GM06990 (cell line): ENCODE measurements around the gene DIO2.

Source experiments
- DNase-seq: peaks from one replicate; pipeline ENCODE4 v3.0.0-alpha.2; 2011; ENCODE audit not compliant: insufficient read length; ENCODE audit errors: extremely low read depth
- H3K27me3 ChIP-seq: replicated peaks from 2 replicates; pipeline ENCODE4 v1.6.0; 2011; ENCODE audit warnings: low read length; ENCODE audit not compliant: control insufficient read depth, insufficient read depth
- H3K36me3 ChIP-seq: 2 replicates; pipeline ENCODE4 v1.5.1; 2011; ENCODE audit warnings: low read length; ENCODE audit not compliant: control insufficient read depth, insufficient read depth
- H3K4me3 ChIP-seq: replicated peaks from 2 replicates; pipeline ENCODE4 v1.5.1; 2011; ENCODE audit warnings: low read depth, mild to moderate bottlenecking, control low read depth, low read length
- TF ChIP-seq, protein P1 (sequence below): IDR thresholded peaks from 2 replicates; pipeline ENCODE4 v1.5.1; 2011; ENCODE audit warnings: low read length, control low read depth, mild to moderate bottlenecking, inconsistent platforms; ENCODE audit not compliant: insufficient read depth, poor library complexity, severe bottlenecking

Gene DIO2

DNA sequence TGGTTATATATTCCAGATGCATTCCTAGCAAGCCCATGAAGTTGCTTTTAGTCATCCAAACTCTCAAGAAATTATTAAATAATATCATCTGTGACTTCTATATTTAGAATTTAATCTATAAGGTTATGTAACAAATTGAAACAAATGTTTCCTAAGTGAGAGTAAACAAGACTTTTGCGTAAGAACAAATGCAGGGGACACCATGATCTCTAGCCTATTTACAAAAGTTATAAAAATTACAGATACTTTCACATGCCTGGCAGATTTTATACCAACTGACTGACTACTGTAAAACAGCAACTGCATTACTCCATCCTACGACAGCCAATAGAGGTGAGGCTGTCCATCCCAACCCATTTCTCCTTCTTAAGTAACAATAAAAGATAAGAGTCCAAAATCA lies 20.4 kb upstream of the DIO2 start:
- Histone ChIP-seq H3K27me3 (no peaks in the 10 kb centered on the region), H3K36me3 (no peaks in the 10 kb centered on the region), H3K4me3 (no peak overlapping the region)
- TF ChIP-seq, protein P1, sequence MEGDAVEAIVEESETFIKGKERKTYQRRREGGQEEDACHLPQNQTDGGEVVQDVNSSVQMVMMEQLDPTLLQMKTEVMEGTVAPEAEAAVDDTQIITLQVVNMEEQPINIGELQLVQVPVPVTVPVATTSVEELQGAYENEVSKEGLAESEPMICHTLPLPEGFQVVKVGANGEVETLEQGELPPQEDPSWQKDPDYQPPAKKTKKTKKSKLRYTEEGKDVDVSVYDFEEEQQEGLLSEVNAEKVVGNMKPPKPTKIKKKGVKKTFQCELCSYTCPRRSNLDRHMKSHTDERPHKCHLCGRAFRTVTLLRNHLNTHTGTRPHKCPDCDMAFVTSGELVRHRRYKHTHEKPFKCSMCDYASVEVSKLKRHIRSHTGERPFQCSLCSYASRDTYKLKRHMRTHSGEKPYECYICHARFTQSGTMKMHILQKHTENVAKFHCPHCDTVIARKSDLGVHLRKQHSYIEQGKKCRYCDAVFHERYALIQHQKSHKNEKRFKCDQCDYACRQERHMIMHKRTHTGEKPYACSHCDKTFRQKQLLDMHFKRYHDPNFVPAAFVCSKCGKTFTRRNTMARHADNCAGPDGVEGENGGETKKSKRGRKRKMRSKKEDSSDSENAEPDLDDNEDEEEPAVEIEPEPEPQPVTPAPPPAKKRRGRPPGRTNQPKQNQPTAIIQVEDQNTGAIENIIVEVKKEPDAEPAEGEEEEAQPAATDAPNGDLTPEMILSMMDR = no peak
- DNase-seq = no peak

DNA sequence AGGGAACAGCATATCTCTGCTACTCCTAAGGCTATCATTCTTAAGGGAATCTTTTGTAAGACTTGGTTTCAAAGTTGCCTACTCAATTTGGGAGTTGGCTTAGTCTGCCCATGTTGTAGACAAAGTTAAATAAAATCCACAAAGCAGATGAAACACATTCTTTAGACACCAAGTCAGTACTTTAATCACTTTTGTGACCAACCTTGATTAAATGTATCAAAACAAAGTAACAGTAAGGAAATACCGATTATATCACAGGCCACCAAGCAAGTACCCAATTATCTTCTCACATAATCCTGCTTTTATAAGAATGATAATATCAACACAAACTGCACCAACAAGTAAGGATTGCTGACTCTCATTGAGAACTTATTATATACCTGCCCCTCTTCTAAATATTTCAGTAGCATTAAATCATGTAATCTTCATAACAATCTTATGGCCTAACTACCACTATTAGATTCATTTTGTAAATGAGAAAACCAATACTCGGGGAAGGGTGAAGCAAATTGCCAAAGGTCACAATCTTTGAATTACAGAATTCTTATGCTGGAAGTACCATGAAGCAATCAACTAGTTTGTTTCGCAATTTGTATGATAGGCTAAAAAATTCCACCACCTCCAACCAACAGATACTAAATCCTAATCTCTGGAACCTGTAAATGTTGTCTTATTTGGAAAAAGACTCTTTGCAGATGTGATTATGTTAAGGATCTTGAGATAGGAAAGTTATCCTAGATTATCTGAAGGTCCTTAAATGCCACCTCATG lies 12.6 kb upstream of the DIO2 start:
- no peak for DNase-seq

GRCh38 chr14:80216818-80217217 lies 5.5 kb upstream of the DIO2 start:
- TF ChIP-seq, protein P1 = no peak
- Histone ChIP-seq H3K36me3 (no peaks in the 10 kb centered on the region), H3K4me3 (no peak overlapping the region), H3K27me3 (no peaks in the 10 kb centered on the region)
- DNase-seq = no peak

More for the DNA sequence above, 12.6 kb upstream of the DIO2 start:
- Histone ChIP-seq H3K4me3 (no peak overlapping the region), H3K27me3 (no peaks in the 10 kb centered on the region), H3K36me3 (no peaks in the 10 kb centered on the region)
- TF ChIP-seq, protein P1 = no peak

GRCh38 chr14:80215756-80216581 lies 4.7 kb upstream of the DIO2 start:
- no peak for DNase-seq
- TF ChIP-seq, protein P1 = no peak
- H3K27me3 ChIP-seq = no peaks in the 10 kb centered on the region

DNA sequence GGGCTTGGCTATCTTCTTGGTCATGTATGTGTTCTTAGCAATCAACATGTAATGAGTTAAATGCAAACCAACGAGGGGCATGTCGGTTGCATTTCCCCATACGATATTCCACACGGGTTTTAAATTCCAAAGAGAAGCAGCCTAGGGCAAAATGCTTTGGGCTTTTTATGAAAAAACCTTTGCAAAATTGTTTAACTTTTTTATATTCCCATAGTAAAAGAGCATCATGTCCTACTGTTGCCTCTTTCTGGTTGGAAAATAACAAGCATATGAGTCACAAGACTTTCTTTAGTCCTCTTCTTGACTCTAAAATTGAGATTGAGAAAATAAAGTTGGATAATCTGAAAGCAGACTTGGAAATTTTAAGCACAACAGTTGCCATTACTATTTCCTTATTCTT lies 3.8 kb upstream of the DIO2 start:
- H3K36me3 ChIP-seq = no peaks in the 10 kb centered on the region
- TF ChIP-seq, protein P1 = no peak
- no peak for DNase-seq
- H3K27me3 ChIP-seq = no peaks in the 10 kb centered on the region
- H3K4me3 ChIP-seq = no peak overlapping the region

More at GRCh38 chr14:80215756-80216581, 4.7 kb upstream of the DIO2 start:
- Histone ChIP-seq H3K4me3 (no peak overlapping the region), H3K36me3 (no peaks in the 10 kb centered on the region)
